ENCODE data around the gene PPME1. TPM values are rescaled to one million over a fixed set of nuclear protein-coding genes. Genes with fewer than 3 reads are reported as not detected.

The PPME1 gene
- total RNA-seq, 1 experiment from 2014 or later = 39.4 TPM

GRCh38 chr11:74226907-74227306, 55.8 kb downstream of the PPME1 start:
- Histone ChIP-seq H4K5ac (ENCODE audit: insufficient read length, low read depth, low read length) (no peak overlapping the region), H2BK5ac (ENCODE audit: insufficient read length, low read length) (no peak overlapping the region), H3T11ph (ENCODE audit: low read length) (no peak overlapping the region), H3K27me3 (ENCODE audit: insufficient read depth, low read length) (no peaks in the 10 kb centered on the region), H3K23me2 (ENCODE audit: insufficient read length, low read depth, low read length, poor library complexity, severe bottlenecking) (no peaks in the 10 kb centered on the region), H3K4ac (ENCODE audit: low read depth, low read length) (no peak overlapping the region), H3K14ac (ENCODE audit: insufficient read depth, low read length) (no peak overlapping the region), H4K20me1 (ENCODE audit: control insufficient read depth, insufficient read depth, insufficient read length) (no peaks in the 10 kb centered on the region), H2AFZ (ENCODE audit: low read length) (no peak overlapping the region), H3K9me3 (ENCODE audit: control insufficient read depth, low read depth, low read length) (no peaks in the 10 kb centered on the region), H3K18ac (ENCODE audit: insufficient read length, low read depth, low read length) (no peak overlapping the region), H3K4me2 (ENCODE audit: insufficient read depth, insufficient read length, low read length) (no peak overlapping the region), H2BK12ac (ENCODE audit: insufficient read length, low read depth, low read length) (no peak overlapping the region), H2BK20ac (ENCODE audit: low read depth, low read length, poor library complexity, severe bottlenecking) (no peak overlapping the region), H4K8ac (replicated peaks; ENCODE audit: insufficient read length, low read depth, low read length) (no peak overlapping the region), H3K79me1 (ENCODE audit: insufficient read depth, low read depth, low read length, poor library complexity, severe bottlenecking) (no peaks in the 10 kb centered on the region), H3K56ac (ENCODE audit: insufficient read length, low read depth, low read length) (no peak overlapping the region), H4K91ac (ENCODE audit: insufficient read length, low read depth, low read length) (no peak overlapping the region), H3K4me1 (ENCODE audit: insufficient read depth, low read length) (no peaks in the 10 kb centered on the region), H3K27ac (ENCODE audit: insufficient read length, low read depth, low read length) (no peak overlapping the region), H3K79me2 (ENCODE audit: insufficient read depth, low read length) (no peaks in the 10 kb centered on the region), H3K23ac (ENCODE audit: insufficient read length, low read depth, low read length) (no peak overlapping the region), H3K9ac (ENCODE audit: extremely low read depth, insufficient read length, low read length) (no peak overlapping the region), H2BK15ac (ENCODE audit: low read depth, low read length) (no peak overlapping the region), H2BK120ac (ENCODE audit: low read depth, low read length, poor library complexity, severe bottlenecking) (no peak overlapping the region), H2AK5ac (ENCODE audit: insufficient read length, low read length) (no peak overlapping the region)
- DNase-seq = no peak
- H3K4me3 Mint-ChIP-seq = no peak overlapping the region; a peak in 1 of 5 replicates
- peaks cover 0 to 3% of the 10 kb centered on the region in 2 experiments; a peak in 2 of 5 replicates for H3K9me3 Mint-ChIP-seq
- H3K27ac Mint-ChIP-seq = peak overlapping the region in 2 of 3 experiments; percentile 14 to 16; a peak in 3 of 7 replicates
- peaks cover 0 to 3% of the 10 kb centered on the region in 2 experiments; a peak in 1 of 4 replicates for H3K4me1 Mint-ChIP-seq
- peak; percentile 36; the same call in 1 of the 3 replicates for TF ChIP-seq CTCF (conservative IDR thresholded peaks at IDR 0.05)
- H3K27me3 Mint-ChIP-seq (ENCODE audit: low read depth) = no peaks in the 10 kb centered on the region
- WGBS (ENCODE audit: extremely low coverage, insufficient read length, low lambda C conversion rate) = no CpG with 5 or more reads among the region's 2 CpGs
- H3K36me3 Mint-ChIP-seq (ENCODE audit: insufficient read depth in 1 of 3, low read depth in 3 of 3) = peaks cover 6 to 22% (median 10%) of the 10 kb centered on the region in 3 experiments; a peak in 6 of 7 replicates
